Measurements from ENCODE around the gene PIP5K1B.

- TF ChIP-seq CTCF (conservative IDR thresholded peaks at IDR 0.05; ENCODE audit: low read length) (no peak), EZH2phosphoT487 (IDR thresholded peaks at IDR 0.05; ENCODE audit: borderline replicate concordance) (no peak)
These were observed at the start of gene PIP5K1B for GRCh38 chr9:68704814-68705530.

Measured in Loucy (cell line).